GM12878 (cell line): Measurements from ENCODE around the gene DUSP11. TPM values are rescaled to one million over a fixed set of nuclear protein-coding genes. Genes with fewer than 3 reads are reported as not detected.

ENCODE experiments used
- ATAC-seq: fragments of 200-7000 bp; cut with Tn5 transposase; 3 replicates; pipeline ENCODE4 v1.9.1; 2020; ENCODE audit warnings: mild to moderate bottlenecking, moderate library complexity
- BruUV-seq: library from RNA; stranded (reverse); fragments of 400-500 nt; replicated peaks from 2 replicates; lab custom pipeline; 2021; lab: Mats Ljungman, UMichigan
- CTCF ChIA-PET: fragments of 300-600 bp; sonication (Branson Sonifier 250); formaldehyde crosslinking; extraction: SDS; loops from one replicate; lab custom pipeline; 2021; ENCODE audit warnings: inconsistent platforms; lab: Yijun Ruan, JAX
- POLR2A ChIA-PET: fragments of 350-600 bp; formaldehyde crosslinking; extraction: SDS; loops from one replicate; lab custom pipeline; 2021; ENCODE audit warnings: inconsistent platforms; lab: Charles Lee
- RAD21 ChIA-PET: fragments of 300-600 bp; sonication (Branson Sonifier 250); formaldehyde crosslinking; loops from one replicate; lab custom pipeline; 2023; ENCODE audit warnings: antibody characterized with exemption; ENCODE audit not compliant: unreplicated experiment; lab: Charles Lee
- SMC1A ChIA-PET: fragments of 300-600 bp; sonication (Branson Sonifier 250); formaldehyde crosslinking; loops from one replicate; lab custom pipeline; 2023; ENCODE audit not compliant: unreplicated experiment, uncharacterized antibody; lab: Charles Lee
- DNase-seq: peaks from one replicate; pipeline ENCODE4 v3.0.0-alpha.2; 2011; ENCODE audit warnings: low read depth, low spot score
- FAIRE-seq: peaks from 3 replicates; lab custom pipeline; 2011; peaks lifted over from hg19 to GRCh38; lab: Jason Lieb, UNC
- H2AFZ ChIP-seq: 2 replicates; pipeline ENCODE4 v1.6.0; 2011; ENCODE audit warnings: low read depth, low read length, control low read depth; ENCODE audit not compliant: control insufficient read depth
- H3K27ac ChIP-seq: 2 replicates; pipeline ENCODE4 v1.5.1; 2011; ENCODE audit warnings: control low read depth; ENCODE audit not compliant: control insufficient read depth, insufficient read depth
- H3K27me3 ChIP-seq, 2 experiments: replicated peaks in 1 of 2; 2 replicates each; pipeline versions ENCODE4 v1.6.0 to v1.6.1; 2011; ENCODE audit warnings: low read length in 1 of 2; ENCODE audit not compliant: control insufficient read depth in 2 of 2, insufficient read depth in 2 of 2
- H3K36me3 ChIP-seq, 2 experiments: 2 replicates each; pipeline ENCODE4 v1.5.1; 2011; ENCODE audit warnings: low read length in 1 of 2; ENCODE audit not compliant: control insufficient read depth in 2 of 2, insufficient read depth in 2 of 2
- H3K4me1 ChIP-seq: 2 replicates; pipeline ENCODE4 v1.6.1; 2011; ENCODE audit warnings: mild to moderate bottlenecking, low read length, moderate library complexity, mixed read lengths; ENCODE audit not compliant: control insufficient read depth, insufficient read depth
- H3K4me2 ChIP-seq: 2 replicates; pipeline ENCODE4 v1.6.0; 2011; ENCODE audit warnings: control low read depth; ENCODE audit not compliant: control insufficient read depth, insufficient read depth
- H3K4me3 ChIP-seq: fragments of 200-600 bp; sonication (generic); 2 replicates; pipeline ENCODE4 v1.5.1; 2016
- H3K79me2 ChIP-seq: 2 replicates; pipeline ENCODE4 v1.6.0; 2011; ENCODE audit warnings: low read length; ENCODE audit not compliant: control insufficient read depth, insufficient read depth
- H3K9ac ChIP-seq: 2 replicates; pipeline ENCODE4 v1.8.0; 2011; ENCODE audit warnings: low read length, control low read depth, mixed read lengths; ENCODE audit not compliant: control insufficient read depth, insufficient read depth
- H3K9me3 ChIP-seq: replicated peaks from 3 replicates; pipeline ENCODE4 v1.5.1; 2011; ENCODE audit warnings: mild to moderate bottlenecking, low read length; ENCODE audit not compliant: control insufficient read depth, insufficient read depth
- H4K20me1 ChIP-seq: 2 replicates; pipeline ENCODE4 v1.6.0; 2011; ENCODE audit not compliant: control insufficient read depth, insufficient read depth
- ATF2 ChIP-seq: IDR thresholded peaks from 2 replicates; pipeline ENCODE4 v1.6.1; 2012; ENCODE audit warnings: low read length, inconsistent platforms
- BACH1 ChIP-seq: fragments of 450-650 bp; IDR thresholded peaks from 2 replicates; pipeline ENCODE4 v1.6.1; 2017; ENCODE audit warnings: mild to moderate bottlenecking, borderline replicate concordance
- CBFB ChIP-seq: IDR thresholded peaks from 2 replicates; pipeline ENCODE4 v1.6.1; 2016; ENCODE audit warnings: antibody characterized with exemption, low read depth
- DPF2 ChIP-seq: fragments of 450-650 bp; IDR thresholded peaks from 2 replicates; pipeline ENCODE4 v1.6.1; 2017; ENCODE audit warnings: mild to moderate bottlenecking
- ELK1 ChIP-seq: IDR thresholded peaks from 2 replicates; pipeline ENCODE4 v1.6.1; 2012; ENCODE audit warnings: low read depth, low read length, improper control_type of control experiment
- ESRRA ChIP-seq: IDR thresholded peaks from 2 replicates; pipeline ENCODE4 v1.6.1; 2012; ENCODE audit warnings: mild to moderate bottlenecking, low read length, improper control_type of control experiment
- FOXM1 ChIP-seq: IDR thresholded peaks from 2 replicates; pipeline ENCODE4 v1.6.1; 2012; ENCODE audit warnings: low read depth, mild to moderate bottlenecking, inconsistent platforms, low read length, moderate library complexity
- NR2C1 ChIP-seq: fragments of 450-650 bp; IDR thresholded peaks from 2 replicates; pipeline ENCODE4 v1.6.1; 2017; ENCODE audit warnings: antibody characterized with exemption, mild to moderate bottlenecking, moderate library complexity
- PAX8 ChIP-seq: fragments of 450-650 bp; IDR thresholded peaks from 2 replicates; pipeline ENCODE4 v1.6.1; 2017; ENCODE audit warnings: mild to moderate bottlenecking, moderate library complexity
- PML ChIP-seq: IDR thresholded peaks from 2 replicates; pipeline ENCODE4 v1.6.1; 2012; ENCODE audit warnings: low read length, inconsistent platforms
- RB1 ChIP-seq: fragments of 450-650 bp; formaldehyde crosslinking; IDR thresholded peaks from 2 replicates; pipeline ENCODE4 v1.6.1; 2017; ENCODE audit warnings: mild to moderate bottlenecking, borderline replicate concordance
- RBBP5 ChIP-seq: fragments of 200-600 bp; sonication (generic); conservative IDR thresholded peaks from 2 replicates; pipeline ENCODE4 v1.6.1; 2016
- SMAD1 ChIP-seq: fragments of 450-650 bp; IDR thresholded peaks from 2 replicates; pipeline ENCODE4 v1.6.1; 2018; ENCODE audit warnings: mild to moderate bottlenecking, low read depth; ENCODE audit not compliant: partially characterized antibody
- SREBF2 ChIP-seq: IDR thresholded peaks from 2 replicates; pipeline ENCODE4 v1.6.1; 2012; ENCODE audit warnings: mild to moderate bottlenecking, low read length
- SRF ChIP-seq, 2 experiments: IDR thresholded peaks; 2 replicates each; pipeline ENCODE4 v1.6.1; 2011; ENCODE audit warnings: low read depth in 2 of 2, low read length in 2 of 2, mild to moderate bottlenecking in 1 of 2, moderate library complexity in 1 of 2
- USF2 ChIP-seq: IDR thresholded peaks from 2 replicates; pipeline ENCODE4 v1.6.1; 2011; ENCODE audit warnings: low read depth, low read length, improper control_type of control experiment, borderline replicate concordance
- ZBED1 ChIP-seq: IDR thresholded peaks from 2 replicates; pipeline ENCODE4 v1.6.1; 2016; ENCODE audit warnings: borderline replicate concordance
- ZNF274 ChIP-seq: IDR thresholded peaks from one replicate; pipeline ENCODE4 v1.8.0; 2011; ENCODE audit not compliant: insufficient read length, insufficient read depth
- WGBS: methylation state at CpG from one replicate; pipeline ENCODE4 v1.1.6; 2016; ENCODE audit warnings: low lambda C conversion rate; ENCODE audit not compliant: insufficient replicate concordance, insufficient coverage; ENCODE audit errors: missing lambda C conversion rate; 5-methylcytosine and 5-hydroxymethylcytosine counted together
- in situ Hi-C: fragments of 300-500 bp; cut with MboI; formaldehyde crosslinking; loops from 9 replicates; pipeline ENCODE4 v1.14.3; 2018; ENCODE audit warnings: mixed read lengths
- intact Hi-C: fragments of 100-400 bp; cut with micrococcal nuclease; formaldehyde crosslinking; loops from one replicate; pipeline ENCODE4 v1.14.2; 2022; ENCODE audit not compliant: unreplicated experiment
- polyA plus RNA-seq, 11 experiments: library from polyadenylated mRNA; depleted of rRNA in 4 of 11; unstranded in 6 of 11; stranded (reverse) in 5 of 11; fragments of >200 nt; fragmentation: Nextera tagmentation in 4 of 11; fragmentation: Illumina TruSeq in 1 of 11; extraction: Ambion mirVana in 4 of 11; extraction: Trizol in 1 of 11; gene quantifications; 1 replicate in 1 of 11; 2 replicates in 10 of 11; pipeline versions ENCODE4 v1.2.1 to v1.2.3, GENCODE V29; 2011 to 2016; ENCODE audit warnings: inconsistent platforms in 2 of 11, missing spikeins in 2 of 11, low read depth in 1 of 11
- total RNA-seq, 4 experiments: library from RNA; depleted of rRNA in 3 of 4; stranded (reverse); fragments of >200 nt in 3 of 4; fragmentation: Illumina TruSeq in 1 of 4; extraction: Trizol in 1 of 4; gene quantifications; 2 replicates each; pipeline versions ENCODE4 v1.2.1 to v1.2.3, GENCODE V29; 2013 to 2021
- TF ChIP-seq, protein P1 (sequence below): IDR thresholded peaks from 2 replicates; pipeline ENCODE4 v1.6.1; 2011; ENCODE audit warnings: borderline replicate concordance, low read depth, mild to moderate bottlenecking, moderate library complexity, mixed read lengths, low read length; ENCODE audit not compliant: insufficient read depth; ENCODE audit errors: extremely low read length

The DUSP11 gene
- total and polyA plus RNA-seq, 10 of the 15 experiments (the other 5 are each of a cell fraction or from before 2014, with no cell fraction given), result 26.4 to 78.4 (median 47.9) TPM

GRCh38 chr2:73718851-73719621 lies 60.9 kb downstream of the DUSP11 start:
- Histone ChIP-seq H3K27me3 (no peaks in the 10 kb centered on the region), H3K36me3 (no peaks in the 10 kb centered on the region), H3K27ac (no peak overlapping the region), H3K79me2 (no peaks in the 10 kb centered on the region), H3K9ac (no peak overlapping the region), H2AFZ (no peak overlapping the region), H3K4me1 (no peaks in the 10 kb centered on the region), H4K20me1 (no peaks in the 10 kb centered on the region), H3K4me3 (no peak overlapping the region), H3K9me3 (peaks cover 4% of the 10 kb centered on the region; the same call in 2 of the 3 replicates), H3K4me2 (no peak overlapping the region)
- 55% methylated on average over 11 of the region's 11 CpGs for WGBS
- ChIA-PET RAD21 (no interaction called here), POLR2A (interaction anchor here (0.6 kb wide), 1 partner anchor 22 kb away, joined by 3 read pairs; no protein-coding TSS in a partner anchor), SMC1A (no interaction called here), CTCF (no interaction called here)
- no peak for TF ChIP-seq RBBP5
- no peak for TF ChIP-seq RB1
- no peak for TF ChIP-seq PML
- no peak for TF ChIP-seq ATF2
- no peak for TF ChIP-seq DPF2
- no peak for TF ChIP-seq CBFB
- TF ChIP-seq USF2, result no peak
- TF ChIP-seq ESRRA, result no peak
- TF ChIP-seq, protein P1, sequence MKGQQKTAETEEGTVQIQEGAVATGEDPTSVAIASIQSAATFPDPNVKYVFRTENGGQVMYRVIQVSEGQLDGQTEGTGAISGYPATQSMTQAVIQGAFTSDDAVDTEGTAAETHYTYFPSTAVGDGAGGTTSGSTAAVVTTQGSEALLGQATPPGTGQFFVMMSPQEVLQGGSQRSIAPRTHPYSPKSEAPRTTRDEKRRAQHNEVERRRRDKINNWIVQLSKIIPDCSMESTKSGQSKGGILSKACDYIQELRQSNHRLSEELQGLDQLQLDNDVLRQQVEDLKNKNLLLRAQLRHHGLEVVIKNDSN, result no peak
- TF ChIP-seq FOXM1, result no peak
- no peak for TF ChIP-seq ZNF274
- no peak for TF ChIP-seq SMAD1
- TF ChIP-seq SRF (IDR thresholded peaks at IDR 0.05; ENCODE audit: low read depth in 2 of 2, low read length in 2 of 2), result no peak
- TF ChIP-seq SREBF2, result no peak
- TF ChIP-seq BACH1, result no peak
- no peak for TF ChIP-seq NR2C1
- no peak for TF ChIP-seq PAX8
- TF ChIP-seq ZBED1, result no peak
- TF ChIP-seq ELK1, result no peak
- ATAC-seq, result no peak
- intact Hi-C loops, result no loop called here
- in situ Hi-C loops, result no loop called here
- DNase-seq, result no peak
- no peak for FAIRE-seq
- no TSS peak for BruUV-seq
